Effector memory CD8-positive, alpha-beta T cell (primary cell): Measurements from ENCODE around the gene SAMHD1.
"Not testable (repeated sequence)": the region's sequence is repeated elsewhere in the genome, so short reads cannot be mapped to it uniquely, and the experiment has no call there.

Experiments used
- ATAC-seq: fragments of 150-1000 bp; cut with Tn5 transposase; replicated peaks from 2 replicates; pipeline ENCODE4 v1.10.0; 2021; ENCODE audit warnings: mild to moderate bottlenecking, moderate library complexity
- DNase-seq, 3 experiments: peaks; one replicate each; pipeline ENCODE4 v3.0.0; 2021
- H3K27ac Mint-ChIP-seq, 2 donors: one replicate each; pipeline ENCODE4 v1.8.0; 2022; ENCODE audit warnings: mild to moderate bottlenecking in 2 of 2, mixed read lengths in 2 of 2, moderate library complexity in 2 of 2
- H3K27me3 Mint-ChIP-seq, 2 donors: one replicate each; pipeline ENCODE4 v1.8.0; 2022; ENCODE audit warnings: mixed read lengths in 2 of 2
- H3K36me3 Mint-ChIP-seq: one replicate; pipeline ENCODE4 v1.8.0; 2022; ENCODE audit warnings: mild to moderate bottlenecking, moderate library complexity, mixed read lengths; ENCODE audit not compliant: insufficient read depth
- H3K4me1 Mint-ChIP-seq, 2 donors: one replicate each; pipeline ENCODE4 v1.8.0; 2022; ENCODE audit warnings: low read depth in 2 of 2, mixed read lengths in 2 of 2
- H3K4me3 Mint-ChIP-seq, 2 donors: one replicate each; pipeline ENCODE4 v1.8.0; 2022; ENCODE audit warnings: mild to moderate bottlenecking in 2 of 2, mixed read lengths in 2 of 2, moderate library complexity in 2 of 2
- H3K9me3 Mint-ChIP-seq, 2 donors: one replicate each; pipeline ENCODE4 v1.8.0; 2022; ENCODE audit warnings: mixed read lengths in 2 of 2

Gene SAMHD1

GRCh38 chr20:36937402-36937770 lies 14.1 kb downstream of the SAMHD1 start:
- Mint-ChIP-seq H3K4me3 (peak overlapping the region in 1 of 2 donors; percentile 58), H3K27me3 (no peaks in the 10 kb centered on the region), H3K27ac (peak overlapping the region; percentile 74 to 76), H3K4me1 (peaks cover 27 to 63% of the 10 kb centered on the region in 2 donors), H3K36me3 (peaks cover 89% of the 10 kb centered on the region), H3K9me3 (no peaks in the 10 kb centered on the region)
- ATAC-seq (no peak), DNase-seq (no peak)

DNA sequence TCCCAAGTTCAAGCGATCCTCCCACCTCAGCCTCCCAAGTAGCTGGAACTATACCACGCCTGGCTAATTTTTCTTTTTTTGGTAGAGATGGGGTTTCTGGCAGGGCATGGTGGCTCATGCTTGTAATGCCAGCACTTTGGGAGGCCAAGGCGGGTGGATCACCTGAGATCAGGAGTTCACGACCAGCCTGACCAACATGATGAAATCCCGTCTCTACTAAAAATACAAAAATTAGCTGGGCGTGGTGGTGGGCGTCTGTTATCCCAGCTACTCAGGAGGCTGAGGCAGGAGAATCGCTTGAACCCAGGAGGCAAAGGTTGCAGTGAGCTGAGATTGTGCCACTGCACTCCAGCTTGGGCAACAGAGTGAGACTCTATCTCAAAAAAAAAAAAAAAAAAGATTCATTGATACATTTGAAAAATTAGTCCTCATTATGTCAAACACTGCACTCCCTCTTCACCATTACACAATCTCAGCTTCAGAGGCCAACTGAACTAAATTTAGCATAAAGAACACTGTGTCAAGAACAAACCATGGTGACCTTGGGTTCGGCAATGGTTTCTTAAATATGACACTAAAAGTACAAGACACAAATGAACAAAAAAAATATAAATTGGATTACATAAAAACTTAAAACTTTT lies 14.6 kb downstream of the SAMHD1 start:
- not testable (repeated sequence) for H3K9me3 Mint-ChIP-seq, DNase-seq, ATAC-seq, H3K27me3 Mint-ChIP-seq
- Mint-ChIP-seq H3K4me1 (peaks cover 26 to 65% of the 10 kb centered on the region in 2 donors), H3K4me3 (peak overlapping the region; percentile 41 to 58), H3K36me3 (peaks cover 89% of the 10 kb centered on the region), H3K27ac (peak overlapping the region; percentile 74 to 76)

GRCh38 chr20:36936341-36936740 lies 15.2 kb downstream of the SAMHD1 start:
- no peaks in the 10 kb centered on the region for H3K27me3 Mint-ChIP-seq
- DNase-seq (no peak), ATAC-seq (no peak)
- H3K9me3 Mint-ChIP-seq, result no peaks in the 10 kb centered on the region
- peak overlapping the region; percentile 41 to 58 for H3K4me3 Mint-ChIP-seq
- peak overlapping the region in 1 of 2 donors; percentile 74 for H3K27ac Mint-ChIP-seq
- H3K36me3 Mint-ChIP-seq, result peaks cover 91% of the 10 kb centered on the region
- H3K4me1 Mint-ChIP-seq, result peaks cover 21 to 63% of the 10 kb centered on the region in 2 donors

DNA sequence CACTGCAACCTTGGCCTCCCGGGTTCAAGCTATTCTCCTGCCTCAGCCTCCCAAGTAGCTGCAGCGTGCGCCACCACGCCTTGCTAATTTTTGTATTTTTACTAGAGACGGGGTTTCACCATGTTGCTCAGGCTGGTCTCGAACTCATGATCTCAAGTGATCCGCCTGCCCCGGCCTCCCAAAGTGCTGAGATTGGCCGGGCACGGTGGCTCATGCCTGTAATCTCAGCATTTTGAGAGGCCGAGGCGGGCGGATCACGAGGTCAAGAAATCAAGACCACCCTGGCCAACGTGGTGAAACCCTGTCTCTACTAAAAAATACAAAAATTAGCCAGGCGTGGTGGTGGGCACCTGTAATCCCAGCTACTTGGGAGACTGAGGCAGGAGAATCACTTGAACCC lies 17.9 kb downstream of the SAMHD1 start:
- not testable (repeated sequence) for H3K27ac Mint-ChIP-seq, ATAC-seq, H3K27me3 Mint-ChIP-seq, DNase-seq, H3K9me3 Mint-ChIP-seq, H3K4me3 Mint-ChIP-seq
- Mint-ChIP-seq H3K4me1 (peaks cover 21 to 65% of the 10 kb centered on the region in 2 donors), H3K36me3 (peaks cover 100% of the 10 kb centered on the region)

GRCh38 chr20:36932476-36933426 lies 18.8 kb downstream of the SAMHD1 start:
- Mint-ChIP-seq H3K27me3 (no peaks in the 10 kb centered on the region), H3K36me3 (peaks cover 100% of the 10 kb centered on the region), H3K9me3 (no peaks in the 10 kb centered on the region), H3K27ac (peak overlapping the region; percentile 89 to 97), H3K4me3 (peak overlapping the region in 1 of 2 donors; percentile 15), H3K4me1 (peaks cover 21 to 66% of the 10 kb centered on the region in 2 donors)
- DNase-seq (no peak), ATAC-seq (no peak)

GRCh38 chr20:36932067-36932466 lies 19.4 kb downstream of the SAMHD1 start:
- not testable (repeated sequence) for H3K9me3 Mint-ChIP-seq, ATAC-seq, DNase-seq, H3K27me3 Mint-ChIP-seq
- H3K4me3 Mint-ChIP-seq, result peak overlapping the region in 1 of 2 donors; percentile 80
- peaks cover 17 to 62% of the 10 kb centered on the region in 2 donors for H3K4me1 Mint-ChIP-seq
- H3K27ac Mint-ChIP-seq, result peak overlapping the region; percentile 89 to 97
- peaks cover 100% of the 10 kb centered on the region for H3K36me3 Mint-ChIP-seq

DNA sequence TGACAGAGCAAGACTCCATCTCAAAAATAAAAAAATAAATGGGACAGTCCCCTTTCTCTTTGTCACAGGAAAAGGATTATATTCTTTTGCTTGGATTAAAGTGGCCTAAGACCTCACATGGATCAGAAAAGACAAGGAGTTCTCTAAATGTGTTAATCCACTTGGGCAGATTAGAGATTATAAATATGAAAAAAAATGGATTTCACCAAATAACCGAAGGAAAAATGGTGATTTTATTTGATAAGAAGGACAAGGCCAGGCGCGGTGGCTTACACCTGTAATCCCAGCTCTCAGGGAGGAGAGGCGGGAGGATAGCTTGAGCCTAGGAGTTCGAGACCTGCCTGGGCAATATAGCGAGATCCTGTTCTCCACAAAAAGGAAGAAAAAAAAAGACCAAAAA lies 21.8 kb downstream of the SAMHD1 start:
- DNase-seq, result no peak
- Mint-ChIP-seq H3K36me3 (peaks cover 98% of the 10 kb centered on the region), H3K4me3 (peak overlapping the region; percentile 61 to 80), H3K27me3 (no peaks in the 10 kb centered on the region), H3K4me1 (peaks cover 18 to 51% of the 10 kb centered on the region in 2 donors), H3K9me3 (no peaks in the 10 kb centered on the region), H3K27ac (peak overlapping the region; percentile 89 to 97)
- no peak for ATAC-seq

DNA sequence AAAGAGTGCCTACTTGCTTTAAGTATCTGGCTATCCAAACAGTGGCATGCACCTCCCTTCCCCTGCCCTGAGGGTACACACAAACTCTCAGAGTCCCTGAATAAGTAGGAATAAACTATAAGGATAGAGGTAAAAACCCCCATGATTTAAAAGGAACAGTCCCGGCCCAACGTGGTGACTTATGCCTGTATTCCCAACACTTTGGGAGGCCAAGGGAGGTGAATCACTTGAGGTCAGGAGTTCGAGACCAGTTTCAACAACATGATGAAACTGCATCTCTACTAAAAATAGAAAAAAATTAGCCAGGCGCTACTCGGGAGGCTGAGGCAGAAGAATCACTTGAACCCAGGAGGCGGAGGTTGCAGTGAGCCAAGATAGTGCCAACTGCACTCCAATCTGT lies 22.2 kb downstream of the SAMHD1 start:
- H3K9me3 Mint-ChIP-seq, result no peaks in the 10 kb centered on the region
- peaks cover 18 to 53% of the 10 kb centered on the region in 2 donors for H3K4me1 Mint-ChIP-seq
- H3K27ac Mint-ChIP-seq, result peak overlapping the region; percentile 89 to 97
- H3K27me3 Mint-ChIP-seq, result no peaks in the 10 kb centered on the region
- DNase-seq (no peak), ATAC-seq (no peak)
- peak overlapping the region in 1 of 2 donors; percentile 80 for H3K4me3 Mint-ChIP-seq
- peaks cover 98% of the 10 kb centered on the region for H3K36me3 Mint-ChIP-seq

- ATAC-seq, result no peak
- no peak for DNase-seq
- H3K27me3 Mint-ChIP-seq, result no peaks in the 10 kb centered on the region
- H3K36me3 Mint-ChIP-seq, result peaks cover 97% of the 10 kb centered on the region
- peaks cover 19 to 56% of the 10 kb centered on the region in 2 donors for H3K4me1 Mint-ChIP-seq
- no peaks in the 10 kb centered on the region for H3K9me3 Mint-ChIP-seq
- H3K4me3 Mint-ChIP-seq, result no peak overlapping the region
- H3K27ac Mint-ChIP-seq, result peak overlapping the region; percentile 89 to 97
Measured at GRCh38 chr20:36927704-36928103, 23.8 kb downstream of the SAMHD1 start.

- peak overlapping the region in 1 of 2 donors; percentile 67 for H3K27ac Mint-ChIP-seq
- H3K9me3 Mint-ChIP-seq, result no peaks in the 10 kb centered on the region
- no peaks in the 10 kb centered on the region for H3K27me3 Mint-ChIP-seq
- no peak overlapping the region for H3K4me3 Mint-ChIP-seq
- no peak for DNase-seq
- peaks cover 17 to 47% of the 10 kb centered on the region in 2 donors for H3K4me1 Mint-ChIP-seq
- peaks cover 97% of the 10 kb centered on the region for H3K36me3 Mint-ChIP-seq
- no peak for ATAC-seq
Measured at GRCh38 chr20:36926653-36927200, 24.8 kb downstream of the SAMHD1 start.

DNA sequence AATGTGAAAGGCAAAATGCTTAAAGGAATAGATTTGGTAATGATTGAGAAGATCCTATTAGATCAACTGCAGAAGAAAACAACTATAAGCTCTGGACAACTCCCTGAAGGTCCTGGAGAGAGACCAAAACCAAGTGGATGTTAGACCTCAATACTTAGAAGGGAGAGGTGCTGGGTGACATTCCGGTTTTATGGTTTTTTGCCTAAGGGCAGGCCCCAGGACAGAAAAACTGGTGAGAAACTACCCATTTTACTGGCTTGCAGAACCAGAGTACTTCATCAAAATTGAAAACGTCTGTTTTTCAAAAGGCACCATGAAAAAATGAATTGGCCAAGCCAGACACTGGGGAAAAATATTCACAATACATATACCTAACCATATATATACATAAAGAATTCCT lies 26.3 kb downstream of the SAMHD1 start:
- H3K27ac Mint-ChIP-seq, result peak overlapping the region; percentile 67 to 80
- ATAC-seq (no peak), DNase-seq (no peak)
- H3K36me3 Mint-ChIP-seq, result peaks cover 97% of the 10 kb centered on the region
- H3K4me1 Mint-ChIP-seq, result peaks cover 7 to 34% of the 10 kb centered on the region in 2 donors
- H3K9me3 Mint-ChIP-seq, result no peaks in the 10 kb centered on the region
- no peaks in the 10 kb centered on the region for H3K27me3 Mint-ChIP-seq
- no peak overlapping the region for H3K4me3 Mint-ChIP-seq

- Mint-ChIP-seq H3K4me1 (peaks cover 6 to 31% of the 10 kb centered on the region in 2 donors), H3K36me3 (peaks cover 97% of the 10 kb centered on the region), H3K9me3 (no peaks in the 10 kb centered on the region), H3K27ac (peak overlapping the region; percentile 67 to 80), H3K27me3 (no peaks in the 10 kb centered on the region), H3K4me3 (no peak overlapping the region)
- ATAC-seq (no peak), DNase-seq (no peak)
Measured at GRCh38 chr20:36924167-36925045, 27.1 kb downstream of the SAMHD1 start.

GRCh38 chr20:36920334-36920730 lies 31.2 kb downstream of the SAMHD1 start:
- H3K27ac Mint-ChIP-seq, result peak overlapping the region in 1 of 2 donors; percentile 80
- H3K36me3 Mint-ChIP-seq, result peaks cover 99% of the 10 kb centered on the region

More at GRCh38 chr20:36920334-36920730, 31.2 kb downstream of the SAMHD1 start:
- no peak for ATAC-seq
- H3K4me3 Mint-ChIP-seq, result no peak overlapping the region
- H3K27me3 Mint-ChIP-seq, result no peaks in the 10 kb centered on the region
- H3K4me1 Mint-ChIP-seq, result peaks cover 3 to 17% of the 10 kb centered on the region in 2 donors
- DNase-seq, result no peak
- H3K9me3 Mint-ChIP-seq, result no peaks in the 10 kb centered on the region
